NCI-H1092 treated with DMSO at 0.1 percent for 48 hours (cell line): ENCODE data around the gene CNR2.
"Not testable (repeated sequence)": the region's sequence is repeated elsewhere in the genome, so short reads cannot be mapped to it uniquely, and the experiment has no call there.

ENCODE experiments used
- DNase-seq: peaks from one replicate; lab custom pipeline; 2025; lab: John Stamatoyannopoulos, UW

The CNR2 gene

GRCh38 chr1:23916209-23917131, 3.3 kb upstream of the CNR2 start:
- DNase-seq, result peak; percentile 80

GRCh38 chr1:23915466-23915865, 2.3 kb upstream of the CNR2 start:
- DNase-seq, result no peak

GRCh38 chr1:23914921-23915320, 1.8 kb upstream of the CNR2 start:
- DNase-seq, result no peak

GRCh38 chr1:23911921-23912320, 1.2 kb downstream of the CNR2 start:
- DNase-seq, result no peak

GRCh38 chr1:23910553-23911246, 2.5 kb downstream of the CNR2 start:
- no peak for DNase-seq

GRCh38 chr1:23910144-23910543, 3.0 kb downstream of the CNR2 start:
- DNase-seq, result no peak

GRCh38 chr1:23909412-23909811, 3.8 kb downstream of the CNR2 start:
- no peak for DNase-seq

GRCh38 chr1:23908453-23909341, 4.5 kb downstream of the CNR2 start:
- DNase-seq, result no peak

- DNase-seq, result no peak
Measured at GRCh38 chr1:23906731-23907130, 6.4 kb downstream of the CNR2 start.

- no peak for DNase-seq
Measured at GRCh38 chr1:23905461-23906025, 7.6 kb downstream of the CNR2 start.

- no peak for DNase-seq
Measured at GRCh38 chr1:23904748-23905357, 8.3 kb downstream of the CNR2 start.

- no peak for DNase-seq
Measured at GRCh38 chr1:23903754-23904153, 9.4 kb downstream of the CNR2 start.

GRCh38 chr1:23902321-23903278, 10.6 kb downstream of the CNR2 start:
- no peak for DNase-seq

- not testable (repeated sequence) for DNase-seq
Measured at GRCh38 chr1:23900017-23900416, 13.1 kb downstream of the CNR2 start.

GRCh38 chr1:23899070-23899469, 14.1 kb downstream of the CNR2 start:
- no peak for DNase-seq

- no peak for DNase-seq
Measured at GRCh38 chr1:23897083-23897482, 16.1 kb downstream of the CNR2 start.

- DNase-seq, result no peak
Measured at GRCh38 chr1:23896491-23896890, 16.7 kb downstream of the CNR2 start.

- no peak for DNase-seq
Measured at GRCh38 chr1:23895993-23896392, 17.2 kb downstream of the CNR2 start.

GRCh38 chr1:23895082-23895481, 18.1 kb downstream of the CNR2 start:
- DNase-seq, result no peak

- no peak for DNase-seq
Measured at GRCh38 chr1:23889074-23889473, 24.1 kb downstream of the CNR2 start.
